Adipocyte (in vitro differentiated cells): ENCODE results near the gene CERS3.

Experiments used
- DNase-seq: peaks from one replicate; pipeline ENCODE4 v3.0.0-alpha.2; 2015; ENCODE audit warnings: low read depth
- H3K27me3 ChIP-seq: replicated peaks from 2 replicates; pipeline ENCODE4 v1.7.0; 2013; ENCODE audit warnings: mild to moderate bottlenecking, low read length, moderate library complexity; ENCODE audit not compliant: control insufficient read depth, insufficient read depth
- H3K36me3 ChIP-seq: 2 replicates; pipeline ENCODE4 v1.7.0; 2013; ENCODE audit warnings: low read length, mild to moderate bottlenecking, moderate library complexity; ENCODE audit not compliant: control insufficient read depth, insufficient read depth, severe bottlenecking
- H3K4me1 ChIP-seq: 2 replicates; pipeline ENCODE4 v1.7.0; 2013; ENCODE audit warnings: mild to moderate bottlenecking, low read length, moderate library complexity; ENCODE audit not compliant: control insufficient read depth, insufficient read depth
- H3K4me3 ChIP-seq: 2 replicates; pipeline ENCODE4 v1.7.0; 2013; ENCODE audit warnings: mild to moderate bottlenecking, low read length, moderate library complexity
- H3K9ac ChIP-seq: 2 replicates; pipeline ENCODE4 v1.7.0; 2013; ENCODE audit warnings: mild to moderate bottlenecking, low read length, moderate library complexity
- H3K9me3 ChIP-seq: 2 replicates; pipeline ENCODE4 v1.7.0; 2013; ENCODE audit warnings: mild to moderate bottlenecking, low read length, moderate library complexity; ENCODE audit not compliant: control insufficient read depth

CERS3 gene

DNA sequence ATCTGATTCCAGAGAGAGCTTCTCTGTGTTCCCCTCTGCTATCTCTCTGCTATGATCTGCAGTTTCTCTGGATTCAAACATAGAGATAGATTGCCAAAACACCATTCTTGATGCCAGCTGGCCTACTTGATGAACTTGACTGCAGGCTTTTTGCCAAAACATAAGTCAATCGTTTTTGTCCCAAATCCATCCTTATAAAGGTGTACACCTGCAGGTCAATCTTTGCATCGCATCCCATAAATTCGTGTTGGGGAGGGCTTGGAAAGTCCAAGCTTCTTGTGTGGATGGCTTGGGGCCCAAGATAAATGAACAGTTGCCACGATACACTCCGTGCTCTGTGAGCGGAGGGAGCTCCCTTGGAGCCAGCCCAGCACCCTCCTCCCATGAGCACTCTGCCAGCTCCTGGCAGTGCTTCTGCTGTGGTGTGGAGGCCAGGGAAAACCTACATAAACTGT, 2.7 kb downstream of the CERS3 start:
- no peak overlapping the region for H3K4me3 ChIP-seq
- peaks cover 7% of the 10 kb centered on the region for H3K9me3 ChIP-seq
- H3K4me1 ChIP-seq: peaks cover 16% of the 10 kb centered on the region
- peaks cover 14% of the 10 kb centered on the region for H3K27me3 ChIP-seq
- H3K9ac ChIP-seq: no peak overlapping the region
- DNase-seq: no peak
- H3K36me3 ChIP-seq: no peaks in the 10 kb centered on the region

- H3K27me3 ChIP-seq: peaks cover 13% of the 10 kb centered on the region
- no peaks in the 10 kb centered on the region for H3K36me3 ChIP-seq
These were observed 3.3 kb downstream of the CERS3 start for GRCh38 chr15:100525436-100525835.

GRCh38 chr15:100524326-100524725, 4.4 kb downstream of the CERS3 start:
- Histone ChIP-seq H3K9ac (no peak overlapping the region), H3K4me1 (peaks cover 16% of the 10 kb centered on the region), H3K27me3 (peaks cover 10% of the 10 kb centered on the region), H3K4me3 (no peak overlapping the region), H3K9me3 (peaks cover 7% of the 10 kb centered on the region), H3K36me3 (no peaks in the 10 kb centered on the region)
- no peak for DNase-seq

More at GRCh38 chr15:100525436-100525835, 3.3 kb downstream of the CERS3 start:
- peaks cover 7% of the 10 kb centered on the region for H3K9me3 ChIP-seq
- H3K4me1 ChIP-seq: peaks cover 16% of the 10 kb centered on the region
- no peak overlapping the region for H3K9ac ChIP-seq
- no peak for DNase-seq
- no peak overlapping the region for H3K4me3 ChIP-seq

GRCh38 chr15:100521907-100522306, 6.8 kb downstream of the CERS3 start:
- Histone ChIP-seq H3K4me3 (no peak overlapping the region), H3K9ac (no peak overlapping the region), H3K4me1 (peaks cover 16% of the 10 kb centered on the region), H3K9me3 (peaks cover 7% of the 10 kb centered on the region), H3K27me3 (no peaks in the 10 kb centered on the region), H3K36me3 (no peaks in the 10 kb centered on the region)
- DNase-seq: no peak

DNA sequence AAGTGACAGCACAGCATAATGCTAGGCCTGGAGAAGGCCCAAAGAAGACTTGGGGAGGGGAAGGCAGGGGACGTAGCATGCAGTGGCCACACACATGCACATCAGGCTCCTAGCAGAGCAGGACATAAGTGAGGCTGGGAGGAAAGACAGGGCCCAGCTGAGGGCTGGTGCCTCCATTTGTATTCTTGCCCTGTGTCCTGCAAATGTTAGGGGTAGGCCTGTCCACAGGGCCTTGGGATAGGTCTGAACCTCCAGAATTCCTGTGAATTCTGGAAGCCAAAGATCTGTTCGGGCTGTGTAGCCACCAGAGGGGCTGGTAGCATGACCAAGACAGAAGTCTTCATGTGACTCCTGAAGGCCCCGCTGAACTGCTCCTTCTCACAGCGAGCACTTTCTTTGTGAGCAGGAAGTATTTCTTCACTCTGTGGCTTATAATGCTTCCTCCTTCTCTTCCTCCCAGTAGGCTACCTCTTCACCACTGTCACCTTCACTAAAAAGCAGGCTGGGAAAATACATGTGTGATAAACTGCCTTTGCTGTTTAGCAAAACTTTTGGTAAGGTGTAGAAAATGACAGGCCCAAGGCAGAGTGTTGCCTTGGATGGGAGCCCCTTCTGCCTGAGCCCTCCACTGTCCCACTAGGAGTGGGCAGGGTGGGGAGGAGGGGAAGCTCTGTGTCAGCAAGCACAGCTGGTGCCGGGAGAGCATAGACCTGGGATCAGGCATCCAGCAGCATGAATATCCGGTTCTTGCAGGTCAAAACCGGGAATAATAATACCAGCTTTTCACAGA, 8.4 kb downstream of the CERS3 start:
- Histone ChIP-seq H3K4me1 (peaks cover 7% of the 10 kb centered on the region), H3K9me3 (peaks cover 7% of the 10 kb centered on the region), H3K36me3 (no peaks in the 10 kb centered on the region), H3K27me3 (no peaks in the 10 kb centered on the region), H3K4me3 (no peak overlapping the region), H3K9ac (no peak overlapping the region)
- no peak for DNase-seq

DNA sequence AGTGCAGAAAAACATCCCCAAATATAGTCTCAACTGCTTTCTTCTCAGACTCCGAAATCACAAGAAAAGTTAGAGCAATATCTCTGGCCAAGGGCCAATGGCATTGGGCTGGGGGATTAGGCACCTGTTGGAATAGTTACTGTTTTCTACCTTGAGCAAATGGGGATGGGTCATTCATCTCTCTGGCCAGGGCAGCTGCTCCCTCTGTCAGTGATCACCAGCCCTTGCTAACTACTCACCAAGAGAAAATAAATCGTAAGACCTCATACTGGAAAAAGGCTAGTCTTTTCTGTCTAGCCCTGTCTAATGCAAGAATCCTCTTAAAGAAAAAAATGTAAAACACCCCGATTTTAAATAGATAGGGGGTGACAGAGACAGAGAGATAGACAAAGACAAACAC, 10.9 kb downstream of the CERS3 start:
- no peak overlapping the region for H3K4me3 ChIP-seq
- DNase-seq: no peak
- H3K27me3 ChIP-seq: no peaks in the 10 kb centered on the region
- no peaks in the 10 kb centered on the region for H3K4me1 ChIP-seq
- no peak overlapping the region for H3K9ac ChIP-seq
- no peaks in the 10 kb centered on the region for H3K36me3 ChIP-seq
- H3K9me3 ChIP-seq: peaks cover 4% of the 10 kb centered on the region

DNA sequence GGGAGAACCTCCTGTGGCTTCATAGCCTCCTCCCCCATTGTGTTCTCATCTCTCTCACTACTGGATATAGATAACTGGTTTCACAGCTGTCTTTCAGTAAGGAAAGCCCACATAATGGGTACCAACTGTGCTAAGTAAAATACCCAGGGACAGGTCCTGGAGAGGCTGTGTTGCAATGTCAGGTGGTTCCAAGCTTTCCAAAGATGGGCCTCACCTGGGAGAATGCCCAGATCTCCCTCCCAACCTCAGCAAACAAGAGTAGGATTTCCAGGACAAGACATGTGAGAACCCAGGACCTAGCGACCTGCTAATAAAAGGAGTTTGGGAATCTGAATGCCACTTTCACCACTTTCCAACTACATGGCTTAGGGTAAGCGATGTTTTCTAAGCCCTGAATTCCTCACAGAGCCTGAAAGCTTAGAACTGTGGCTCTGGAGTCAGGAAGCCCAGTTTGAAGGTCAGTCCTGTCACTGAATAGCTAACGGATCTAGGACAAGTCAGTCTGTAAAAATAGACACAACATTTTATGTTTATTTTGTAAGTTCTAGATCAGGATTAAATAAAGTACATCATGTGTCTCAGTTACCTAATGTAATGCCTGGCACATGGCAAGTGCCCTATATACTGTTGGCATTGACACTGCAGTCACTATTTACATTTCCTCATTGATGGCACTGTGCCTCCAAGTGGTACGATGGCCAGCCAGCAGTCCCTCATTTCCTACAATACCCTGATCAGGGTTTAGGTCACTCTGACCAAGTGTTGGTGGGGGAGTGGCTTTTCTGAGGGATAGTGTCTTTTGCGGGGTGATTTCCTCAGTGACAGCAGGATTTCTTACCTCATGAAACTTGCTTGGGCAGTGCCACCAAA, 11.9 kb downstream of the CERS3 start:
- no peak overlapping the region for H3K9ac ChIP-seq
- H3K4me1 ChIP-seq: no peaks in the 10 kb centered on the region
- H3K36me3 ChIP-seq: no peaks in the 10 kb centered on the region
- DNase-seq: no peak
- no peaks in the 10 kb centered on the region for H3K27me3 ChIP-seq
- no peak overlapping the region for H3K4me3 ChIP-seq
- no peaks in the 10 kb centered on the region for H3K9me3 ChIP-seq

GRCh38 chr15:100515758-100516157, 13.0 kb downstream of the CERS3 start:
- Histone ChIP-seq H3K27me3 (no peaks in the 10 kb centered on the region), H3K36me3 (no peaks in the 10 kb centered on the region), H3K4me3 (no peak overlapping the region), H3K9me3 (no peaks in the 10 kb centered on the region), H3K9ac (no peak overlapping the region), H3K4me1 (no peaks in the 10 kb centered on the region)
- no peak for DNase-seq

DNA sequence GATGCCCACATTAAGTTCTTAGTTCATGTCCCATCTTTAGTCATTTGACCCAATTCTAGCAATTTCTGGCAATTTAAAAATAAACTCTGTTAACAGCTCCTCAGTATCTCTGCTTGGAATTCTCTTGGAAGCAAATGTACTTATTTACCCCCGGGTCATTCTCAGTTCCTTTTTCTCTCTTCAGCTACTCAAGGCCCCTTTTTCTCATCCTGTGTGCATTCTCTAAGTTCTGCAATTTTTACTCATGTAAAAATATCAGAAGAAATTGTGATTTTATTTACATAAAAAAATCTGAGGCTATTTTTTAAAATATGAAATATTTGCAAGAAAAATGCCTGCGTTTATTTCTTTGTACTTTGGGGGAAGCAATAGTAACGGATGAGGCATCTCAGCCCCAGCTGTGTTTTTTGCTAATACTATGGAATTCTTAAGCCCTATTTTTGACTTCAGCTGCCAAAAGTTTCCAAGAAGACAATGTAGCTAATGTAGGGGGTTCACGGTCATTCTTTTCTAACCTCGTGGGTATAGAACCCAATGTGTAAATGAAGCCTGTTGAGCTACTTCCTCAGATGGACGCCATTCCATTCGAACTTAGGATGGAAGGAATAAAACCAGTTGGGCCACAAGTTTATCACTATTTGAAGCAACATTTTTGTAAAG, 20.0 kb downstream of the CERS3 start:
- Histone ChIP-seq H3K4me1 (no peaks in the 10 kb centered on the region), H3K4me3 (no peak overlapping the region)
- no peak for DNase-seq

DNA sequence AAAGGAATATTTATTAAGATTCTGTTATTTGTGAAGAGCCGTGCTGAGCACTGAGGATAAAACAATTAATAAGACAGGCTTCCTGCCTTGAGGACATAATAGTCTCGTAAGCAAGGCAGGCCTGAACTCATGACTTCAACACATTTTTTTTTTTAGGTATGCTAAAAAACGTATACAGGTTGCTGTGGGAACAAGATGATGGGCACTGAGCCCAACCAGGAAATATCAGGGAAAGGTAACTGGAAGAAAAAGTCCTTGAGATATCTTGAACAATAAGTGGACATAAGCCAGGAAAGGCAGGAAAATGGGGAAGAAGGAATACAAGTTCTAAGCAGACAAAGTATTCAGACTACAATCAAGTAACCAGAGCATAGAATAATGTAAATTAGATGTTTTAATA, 26.1 kb downstream of the CERS3 start:
- no peaks in the 10 kb centered on the region for H3K4me1 ChIP-seq
- H3K9ac ChIP-seq: no peak overlapping the region
- no peaks in the 10 kb centered on the region for H3K9me3 ChIP-seq
- H3K4me3 ChIP-seq: no peak overlapping the region
- no peaks in the 10 kb centered on the region for H3K36me3 ChIP-seq
- no peak for DNase-seq
- H3K27me3 ChIP-seq: no peaks in the 10 kb centered on the region

More for the DNA sequence above, 20.0 kb downstream of the CERS3 start:
- Histone ChIP-seq H3K27me3 (no peaks in the 10 kb centered on the region), H3K9ac (no peak overlapping the region), H3K9me3 (no peaks in the 10 kb centered on the region), H3K36me3 (no peaks in the 10 kb centered on the region)

GRCh38 chr15:100501117-100501516, 27.6 kb downstream of the CERS3 start:
- DNase-seq: no peak
- H3K4me1 ChIP-seq: no peaks in the 10 kb centered on the region
- H3K9me3 ChIP-seq: no peaks in the 10 kb centered on the region
- no peak overlapping the region for H3K9ac ChIP-seq
- no peaks in the 10 kb centered on the region for H3K27me3 ChIP-seq
- H3K4me3 ChIP-seq: no peak overlapping the region
- H3K36me3 ChIP-seq: no peaks in the 10 kb centered on the region
